Measurements from ENCODE around the gene OR4K13. TPM values are rescaled to one million over a fixed set of nuclear protein-coding genes. Genes with fewer than 3 reads are reported as not detected.

The OR4K13 gene
- total RNA-seq, 1 donor from 2014 or later = not detected

DNA sequence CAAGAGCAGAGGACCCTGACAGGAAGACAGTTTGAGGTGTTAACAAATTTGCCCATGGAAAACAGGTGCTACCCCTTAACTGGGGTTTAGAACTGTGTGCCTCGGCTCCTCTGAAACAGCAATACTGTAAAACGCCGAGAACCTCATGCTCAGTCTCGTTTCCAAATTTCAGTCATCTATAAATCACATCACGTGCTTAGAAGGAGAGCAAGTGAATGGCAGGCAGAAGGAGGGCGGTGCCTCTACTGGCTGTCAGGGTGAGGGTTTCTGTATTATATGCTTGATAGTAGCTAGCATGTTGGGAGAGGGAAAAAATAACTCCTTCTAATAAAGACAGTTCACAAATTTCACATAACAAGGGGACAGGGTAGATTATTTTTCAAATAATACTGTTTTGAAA, 4.8 kb downstream of the OR4K13 start:
- no peaks in the 10 kb centered on the region for H3K9me3 Mint-ChIP-seq
- TF ChIP-seq, protein P1, sequence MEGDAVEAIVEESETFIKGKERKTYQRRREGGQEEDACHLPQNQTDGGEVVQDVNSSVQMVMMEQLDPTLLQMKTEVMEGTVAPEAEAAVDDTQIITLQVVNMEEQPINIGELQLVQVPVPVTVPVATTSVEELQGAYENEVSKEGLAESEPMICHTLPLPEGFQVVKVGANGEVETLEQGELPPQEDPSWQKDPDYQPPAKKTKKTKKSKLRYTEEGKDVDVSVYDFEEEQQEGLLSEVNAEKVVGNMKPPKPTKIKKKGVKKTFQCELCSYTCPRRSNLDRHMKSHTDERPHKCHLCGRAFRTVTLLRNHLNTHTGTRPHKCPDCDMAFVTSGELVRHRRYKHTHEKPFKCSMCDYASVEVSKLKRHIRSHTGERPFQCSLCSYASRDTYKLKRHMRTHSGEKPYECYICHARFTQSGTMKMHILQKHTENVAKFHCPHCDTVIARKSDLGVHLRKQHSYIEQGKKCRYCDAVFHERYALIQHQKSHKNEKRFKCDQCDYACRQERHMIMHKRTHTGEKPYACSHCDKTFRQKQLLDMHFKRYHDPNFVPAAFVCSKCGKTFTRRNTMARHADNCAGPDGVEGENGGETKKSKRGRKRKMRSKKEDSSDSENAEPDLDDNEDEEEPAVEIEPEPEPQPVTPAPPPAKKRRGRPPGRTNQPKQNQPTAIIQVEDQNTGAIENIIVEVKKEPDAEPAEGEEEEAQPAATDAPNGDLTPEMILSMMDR (conservative IDR thresholded peaks at IDR 0.05) = no peak
- H3K4me3 Mint-ChIP-seq = no peak overlapping the region
- no peak for DNase-seq (ENCODE audit: extremely low spot score, unreplicated experiment)
- no peak overlapping the region for H3K27ac Mint-ChIP-seq
- H3K36me3 Mint-ChIP-seq = no peaks in the 10 kb centered on the region
- no peaks in the 10 kb centered on the region for H3K27me3 Mint-ChIP-seq
- H3K4me1 Mint-ChIP-seq (ENCODE audit: unreplicated experiment) = no peaks in the 10 kb centered on the region

DNA sequence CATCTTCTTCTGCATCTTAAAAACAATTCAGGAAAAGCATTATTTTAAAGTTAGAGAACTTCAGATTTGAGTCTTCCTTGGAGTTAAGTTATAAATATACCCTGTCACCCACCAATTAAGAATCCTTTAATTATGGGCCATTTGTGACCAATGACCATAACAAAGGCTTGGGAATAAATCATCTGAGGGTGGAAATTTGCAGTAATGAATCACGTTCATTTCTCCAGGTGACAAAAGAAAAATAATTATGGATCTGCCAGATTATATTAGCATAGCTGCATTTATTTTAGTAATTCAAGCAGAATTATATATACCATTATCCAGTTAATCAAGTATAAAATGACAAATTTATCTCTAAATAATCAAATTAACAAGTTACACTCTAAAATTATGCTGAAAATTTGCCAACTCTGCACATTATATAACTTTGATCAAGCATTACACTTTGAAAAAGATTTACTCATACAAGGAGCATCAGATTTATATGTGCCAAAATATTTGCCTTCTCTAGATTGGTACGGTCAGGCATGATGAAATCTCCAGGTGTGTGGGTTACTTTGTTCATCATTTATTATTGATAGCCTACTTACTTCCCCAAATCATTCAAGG, 16.5 kb downstream of the OR4K13 start, which contains the start of gene OR4K14:
OR4K14 (minus strand) TSS at position 51 of the 609 bp plus-strand sequence. CDS start 4,114 bp downstream, outside the sequence.
- H3K4me3 Mint-ChIP-seq = no peak within 1 kb of the TSS
- TF ChIP-seq, protein P1 (conservative IDR thresholded peaks at IDR 0.05) = no peak
- H3K36me3 Mint-ChIP-seq = no peaks in the 10 kb centered on the region
- no peak within 1 kb of the TSS for H3K27ac Mint-ChIP-seq
- H3K27me3 Mint-ChIP-seq = no peaks in the 10 kb centered on the region
- H3K4me1 Mint-ChIP-seq (ENCODE audit: unreplicated experiment) = no peaks in the 10 kb centered on the region
- DNase-seq (ENCODE audit: extremely low spot score, unreplicated experiment) = no peak
- H3K9me3 Mint-ChIP-seq = peaks cover 4% of the 10 kb centered on the region

DNA sequence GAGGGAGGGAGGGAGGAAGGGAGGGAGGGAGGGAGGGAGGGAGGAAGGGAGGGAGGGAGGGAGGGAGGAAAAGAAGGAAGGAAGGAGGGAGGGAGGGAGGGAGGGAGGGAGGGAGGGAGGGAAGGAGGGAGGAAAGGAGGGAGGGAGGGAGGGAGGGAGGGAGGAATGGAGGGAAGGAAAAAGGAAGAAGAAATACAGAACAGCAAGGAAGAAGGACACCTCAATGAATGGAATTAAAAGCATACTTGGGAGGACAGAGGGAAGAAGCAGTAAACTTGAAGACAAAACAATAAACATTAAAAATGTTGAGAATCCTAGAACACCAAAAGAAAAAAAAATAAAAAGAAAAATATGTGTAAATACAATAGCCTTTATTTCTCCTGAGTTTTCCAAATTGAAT, 27.7 kb downstream of the OR4K13 start:
- no peak for DNase-seq (ENCODE audit: extremely low spot score, unreplicated experiment)
- H3K4me1 Mint-ChIP-seq (ENCODE audit: unreplicated experiment) = no peaks in the 10 kb centered on the region
- H3K27me3 Mint-ChIP-seq = no peaks in the 10 kb centered on the region
- TF ChIP-seq, protein P1 (conservative IDR thresholded peaks at IDR 0.05) = no peak
- H3K27ac Mint-ChIP-seq = no peak overlapping the region
- H3K36me3 Mint-ChIP-seq = no peaks in the 10 kb centered on the region
- H3K9me3 Mint-ChIP-seq = peaks cover 11% of the 10 kb centered on the region
- no peak overlapping the region for H3K4me3 Mint-ChIP-seq

DNA sequence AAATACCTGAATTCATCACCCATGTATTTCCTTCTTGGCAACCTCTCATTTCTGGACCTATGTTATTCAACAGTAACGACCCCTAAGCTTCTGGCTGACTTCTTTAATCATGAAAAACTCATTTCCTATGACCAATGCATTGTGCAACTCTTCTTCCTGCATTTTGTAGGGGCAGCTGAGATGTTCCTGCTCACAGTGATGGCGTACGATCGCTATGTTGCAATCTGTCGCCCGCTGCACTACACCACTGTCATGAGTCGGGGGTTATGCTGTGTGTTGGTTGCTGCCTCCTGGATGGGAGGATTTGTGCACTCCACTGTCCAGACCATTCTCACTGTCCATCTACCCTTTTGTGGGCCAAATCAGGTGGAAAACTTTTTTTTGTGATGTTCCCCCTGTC, 33.5 kb downstream of the OR4K13 start:
- Mint-ChIP-seq H3K4me3 (no peak overlapping the region), H3K4me1 (ENCODE audit: unreplicated experiment) (no peaks in the 10 kb centered on the region), H3K36me3 (no peaks in the 10 kb centered on the region), H3K27ac (no peak overlapping the region), H3K9me3 (peaks cover 4% of the 10 kb centered on the region), H3K27me3 (no peaks in the 10 kb centered on the region)
- DNase-seq (ENCODE audit: extremely low spot score, unreplicated experiment) = no peak
- TF ChIP-seq, protein P1 (conservative IDR thresholded peaks at IDR 0.05) = no peak

DNA sequence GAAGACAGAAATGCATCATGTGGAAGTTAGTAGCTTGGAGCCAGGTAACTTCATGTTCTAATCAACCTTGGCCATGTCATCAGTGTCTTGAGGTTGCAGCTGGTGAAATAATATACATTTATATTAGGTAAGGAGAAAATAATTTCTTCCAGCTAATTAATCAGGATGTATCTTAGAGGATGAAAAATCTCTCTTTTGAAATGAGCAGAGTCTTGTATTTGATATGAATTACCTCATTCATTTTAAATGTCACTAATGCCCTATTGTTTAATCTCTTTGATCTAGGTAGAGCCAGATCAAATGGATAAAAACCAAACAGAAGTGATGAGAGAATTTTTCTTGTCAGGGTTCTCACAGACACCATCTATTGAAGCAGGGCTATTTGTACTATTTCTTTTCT, 34.0 kb downstream of the OR4K13 start, which contains the start of gene OR4Q2:
OR4Q2 (plus strand) TSS at position 301 of the 400 bp plus-strand sequence.
- no peak within 1 kb of the TSS for H3K27ac Mint-ChIP-seq
- TF ChIP-seq, protein P1 (conservative IDR thresholded peaks at IDR 0.05) = no peak
- H3K36me3 Mint-ChIP-seq = no peaks in the 10 kb centered on the region
- peaks cover 4% of the 10 kb centered on the region for H3K9me3 Mint-ChIP-seq
- no peak within 1 kb of the TSS for H3K4me3 Mint-ChIP-seq
- no peaks in the 10 kb centered on the region for H3K27me3 Mint-ChIP-seq
- no peaks in the 10 kb centered on the region for H3K4me1 Mint-ChIP-seq (ENCODE audit: unreplicated experiment)
- DNase-seq (ENCODE audit: extremely low spot score, unreplicated experiment) = no peak
